Lower lobe of right lung (tissue), 2 donors: Measurements from ENCODE around the gene HCRTR1. TPM values are rescaled to one million over a fixed set of nuclear protein-coding genes. Genes with fewer than 3 reads are reported as not detected.

Source experiments
- ATAC-seq, 2 donors: fragments of 200-7000 bp; cut with Tn5 transposase; one replicate each; pipeline ENCODE4 v1.9.1; 2020 to 2022; ENCODE audit warnings: mild to moderate bottlenecking in 2 of 2, moderate library complexity in 2 of 2
- DNase-seq: peaks from one replicate; pipeline ENCODE4 v3.0.0-alpha.2; 2020
- H3K27ac ChIP-seq: fragments of 200-600 bp; one replicate; pipeline ENCODE4 v1.8.0; 2022
- H3K27me3 ChIP-seq: fragments of 200-600 bp; one replicate; pipeline ENCODE4 v1.8.0; 2022; ENCODE audit warnings: low read depth
- H3K36me3 ChIP-seq: fragments of 200-600 bp; one replicate; pipeline ENCODE4 v1.8.0; 2022; ENCODE audit warnings: mild to moderate bottlenecking
- H3K4me1 ChIP-seq: fragments of 200-600 bp; one replicate; pipeline ENCODE4 v1.8.0; 2022
- H3K4me3 ChIP-seq: fragments of 200-600 bp; one replicate; pipeline ENCODE4 v1.8.0; 2022; ENCODE audit warnings: mild to moderate bottlenecking
- H3K9me3 ChIP-seq: fragments of 200-600 bp; one replicate; pipeline ENCODE4 v1.8.0; 2022
- intact Hi-C: fragments of 100-400 bp; cut with DNase I; formaldehyde crosslinking; loops from one replicate; pipeline ENCODE4 v1.11.0; 2022
- total RNA-seq: library from RNA; stranded (reverse); fragmentation: NEBNext Ultra II Directional; extraction: Animal tissue kit (Norgen Biotek cat#: 25700); gene quantifications from one replicate; pipeline ENCODE4 v1.2.1, GENCODE V29; 2021
- TF ChIP-seq, protein P1 (sequence below): fragments of 200-600 bp; IDR thresholded peaks from one replicate; pipeline ENCODE4 v1.8.0; 2022; ENCODE audit warnings: antibody characterized with exemption, mild to moderate bottlenecking
- donor health status: DM: no; HTN: yes; CAD: no; lungs with severe emphysema.

HCRTR1 gene
- total RNA-seq, 1 donor from 2014 or later = not detected

- TF ChIP-seq, protein P1, sequence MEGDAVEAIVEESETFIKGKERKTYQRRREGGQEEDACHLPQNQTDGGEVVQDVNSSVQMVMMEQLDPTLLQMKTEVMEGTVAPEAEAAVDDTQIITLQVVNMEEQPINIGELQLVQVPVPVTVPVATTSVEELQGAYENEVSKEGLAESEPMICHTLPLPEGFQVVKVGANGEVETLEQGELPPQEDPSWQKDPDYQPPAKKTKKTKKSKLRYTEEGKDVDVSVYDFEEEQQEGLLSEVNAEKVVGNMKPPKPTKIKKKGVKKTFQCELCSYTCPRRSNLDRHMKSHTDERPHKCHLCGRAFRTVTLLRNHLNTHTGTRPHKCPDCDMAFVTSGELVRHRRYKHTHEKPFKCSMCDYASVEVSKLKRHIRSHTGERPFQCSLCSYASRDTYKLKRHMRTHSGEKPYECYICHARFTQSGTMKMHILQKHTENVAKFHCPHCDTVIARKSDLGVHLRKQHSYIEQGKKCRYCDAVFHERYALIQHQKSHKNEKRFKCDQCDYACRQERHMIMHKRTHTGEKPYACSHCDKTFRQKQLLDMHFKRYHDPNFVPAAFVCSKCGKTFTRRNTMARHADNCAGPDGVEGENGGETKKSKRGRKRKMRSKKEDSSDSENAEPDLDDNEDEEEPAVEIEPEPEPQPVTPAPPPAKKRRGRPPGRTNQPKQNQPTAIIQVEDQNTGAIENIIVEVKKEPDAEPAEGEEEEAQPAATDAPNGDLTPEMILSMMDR = no peak
- Histone ChIP-seq H3K4me1 (peaks cover 27% of the 10 kb centered on the region), H3K4me3 (no peak overlapping the region), H3K27me3 (no peaks in the 10 kb centered on the region), H3K9me3 (no peaks in the 10 kb centered on the region), H3K27ac (no peak overlapping the region), H3K36me3 (no peaks in the 10 kb centered on the region)
- intact Hi-C loops = no loop called here
- ATAC-seq (no peak), DNase-seq (no peak)
Measured at GRCh38 chr1:31667065-31667785, 49.7 kb downstream of the HCRTR1 start.

DNA sequence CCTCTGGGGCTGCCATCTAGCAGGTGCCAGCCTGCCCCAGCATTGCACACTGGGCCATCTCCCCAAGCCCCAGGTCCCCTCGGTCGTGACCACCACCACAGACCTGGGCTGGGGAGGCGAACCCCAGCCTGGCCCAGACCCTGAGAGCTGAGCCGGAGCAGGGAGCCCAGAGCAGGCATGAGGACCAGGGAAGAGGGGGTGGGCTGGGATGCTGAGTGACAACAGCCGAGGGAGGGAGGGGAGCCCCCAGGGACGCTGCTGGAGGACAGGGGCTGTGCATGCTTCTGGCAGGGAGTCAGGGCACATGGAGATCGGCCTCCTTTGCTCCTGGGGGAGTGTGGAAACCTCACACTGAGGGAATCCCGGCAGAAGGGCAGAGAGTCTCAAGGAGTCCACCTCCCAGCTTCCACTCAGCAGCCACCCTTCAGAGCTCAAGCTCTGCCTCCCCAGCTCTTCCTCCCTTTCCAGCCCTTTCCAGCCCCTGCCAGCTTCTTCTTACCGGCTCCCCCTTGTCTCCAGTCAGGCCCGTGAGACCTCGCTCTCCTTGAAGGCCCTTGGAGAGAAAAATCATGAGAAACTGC lies 50.9 kb downstream of the HCRTR1 start:
- intact Hi-C loops = no loop called here
- Histone ChIP-seq H3K4me1 (peaks cover 27% of the 10 kb centered on the region), H3K27me3 (no peaks in the 10 kb centered on the region), H3K36me3 (no peaks in the 10 kb centered on the region), H3K9me3 (no peaks in the 10 kb centered on the region), H3K27ac (no peak overlapping the region), H3K4me3 (no peak overlapping the region)
- ATAC-seq (no peak), DNase-seq (no peak)
- TF ChIP-seq, protein P1 = no peak

DNA sequence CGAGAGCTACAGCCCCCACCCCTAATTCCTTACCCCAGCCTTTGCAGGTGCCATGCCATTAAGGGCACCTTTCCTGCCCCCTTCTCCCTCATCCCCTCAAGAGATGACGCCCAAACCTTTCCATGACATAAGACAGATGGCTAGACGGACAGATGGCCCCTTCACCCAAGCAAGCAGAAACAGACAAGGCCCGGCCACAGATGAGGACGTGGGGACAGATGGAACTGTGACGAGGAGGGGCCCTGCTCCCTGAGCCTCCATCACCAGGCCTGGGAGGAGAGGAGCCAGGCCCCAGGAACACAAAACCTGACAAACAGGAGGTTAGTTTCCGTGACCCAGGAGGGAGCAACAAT lies 51.9 kb downstream of the HCRTR1 start:
- Histone ChIP-seq H3K27me3 (no peaks in the 10 kb centered on the region), H3K9me3 (no peaks in the 10 kb centered on the region), H3K4me3 (no peak overlapping the region), H3K36me3 (no peaks in the 10 kb centered on the region), H3K4me1 (peaks cover 27% of the 10 kb centered on the region), H3K27ac (peak overlapping the region; percentile 41)
- ATAC-seq = no peak
- DNase-seq = no peak
- TF ChIP-seq, protein P1 = no peak
- intact Hi-C loops = no loop called here

DNA sequence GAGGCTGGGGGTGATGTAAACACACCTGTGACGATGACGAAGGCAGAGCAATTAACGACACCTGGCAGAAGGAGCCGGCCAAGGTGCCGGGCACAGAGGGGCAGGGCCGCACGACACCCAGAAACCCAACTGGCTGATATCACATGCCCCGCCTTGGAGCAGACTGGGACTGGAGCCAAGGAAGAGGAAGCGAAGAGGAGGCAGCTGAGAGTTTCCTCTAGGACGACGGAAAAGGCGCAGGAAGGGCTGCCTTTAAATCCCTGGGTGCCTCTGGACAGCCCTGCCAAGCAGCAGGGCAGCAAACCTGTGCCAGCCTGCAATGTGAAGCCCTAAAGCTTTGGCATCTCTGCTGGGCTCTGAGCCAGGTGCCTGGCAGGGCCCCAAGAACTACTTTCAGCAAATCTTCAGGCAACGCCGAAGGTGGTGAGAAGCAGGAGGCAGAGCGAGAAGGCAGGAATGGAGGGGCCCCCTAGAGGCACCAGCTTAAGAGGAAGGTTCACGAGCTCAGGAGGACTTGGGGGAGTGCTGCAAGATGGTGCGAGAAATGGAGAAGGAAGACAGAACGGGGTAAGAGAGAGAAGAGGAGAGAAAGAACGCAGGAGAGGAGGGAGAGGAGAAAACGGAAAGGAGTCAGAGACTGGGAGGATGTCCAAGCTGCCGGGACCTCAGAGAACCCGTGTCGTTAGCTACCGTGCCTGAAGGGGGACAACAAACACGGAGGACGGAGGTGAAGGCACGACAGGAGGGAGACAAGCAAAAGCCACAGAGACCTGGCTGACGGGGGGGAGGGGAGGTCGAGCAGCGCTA lies 52.5 kb downstream of the HCRTR1 start:
- TF ChIP-seq, protein P1 = no peak
- H3K9me3 ChIP-seq = no peaks in the 10 kb centered on the region
- peak overlapping the region; percentile 28 for H3K4me3 ChIP-seq
- H3K27ac ChIP-seq = peak overlapping the region; percentile 41
- H3K36me3 ChIP-seq = no peaks in the 10 kb centered on the region
- intact Hi-C loops = no loop called here
- peaks cover 27% of the 10 kb centered on the region for H3K4me1 ChIP-seq
- peak; percentile 59 to 73 for ATAC-seq
- H3K27me3 ChIP-seq = no peaks in the 10 kb centered on the region
- peak; percentile 85 for DNase-seq

- Histone ChIP-seq H3K27me3 (no peaks in the 10 kb centered on the region), H3K9me3 (no peaks in the 10 kb centered on the region), H3K4me1 (peaks cover 27% of the 10 kb centered on the region), H3K4me3 (peak overlapping the region; percentile 28), H3K27ac (peak overlapping the region; percentile 41), H3K36me3 (no peaks in the 10 kb centered on the region)
- intact Hi-C loops = no loop called here
- DNase-seq (no peak), ATAC-seq (no peak)
- TF ChIP-seq, protein P1 = no peak
Measured at GRCh38 chr1:31670593-31670964, 53.1 kb downstream of the HCRTR1 start.
